Measurements from ENCODE around the gene DTNBP1.

DTNBP1 gene

DNA sequence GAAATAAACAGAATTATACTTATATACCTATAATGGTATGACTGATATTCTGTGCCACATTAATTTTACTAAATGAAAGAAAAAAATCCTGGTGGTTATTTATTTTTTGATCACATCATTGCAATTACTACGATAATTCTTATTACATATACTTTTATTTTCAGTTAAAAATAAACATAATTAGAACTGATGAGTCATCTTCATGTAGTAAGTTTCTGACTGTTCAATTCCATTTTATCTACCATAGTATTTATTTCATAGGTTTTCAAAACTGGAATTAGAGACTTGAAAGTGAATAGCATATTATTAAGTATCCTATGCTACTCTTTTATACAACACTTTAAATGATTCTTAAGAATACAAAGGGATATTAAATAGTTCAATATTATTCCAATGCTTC, 80.3 kb downstream of the DTNBP1 start:
- no peaks in the 10 kb centered on the region; a peak in 1 of 3 replicates for H3K36me3 ChIP-seq (ENCODE audit: control insufficient read depth in 2 of 2, insufficient read depth in 1 of 2, low read length in 2 of 2)
- POLR2A ChIA-PET, result no interaction called here
- CTCF ChIA-PET, result interaction anchor here (1.1 kb wide), 1 partner anchor 41 kb away, joined by 5 read pairs; no protein-coding TSS in a partner anchor

DNA sequence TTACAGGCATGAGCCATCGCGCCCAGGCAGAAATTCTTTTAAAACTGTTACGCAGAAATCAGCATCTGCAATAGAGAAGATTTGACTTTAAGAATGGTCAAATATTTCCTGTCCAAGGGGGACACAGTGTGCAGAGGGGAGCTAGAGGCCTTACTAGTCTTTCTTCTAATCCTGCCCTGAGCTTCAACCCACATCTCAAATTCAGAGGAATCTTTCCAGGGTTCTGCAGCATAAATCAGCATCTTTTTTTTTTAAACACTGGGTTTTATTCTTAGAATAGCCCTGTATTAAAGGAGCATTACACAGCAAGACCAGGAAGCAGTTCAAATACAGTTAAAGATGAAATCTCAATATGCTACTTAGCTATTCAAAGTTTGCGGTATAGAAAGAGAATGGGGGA, 81.1 kb downstream of the DTNBP1 start:
- no peak for TF ChIP-seq GLIS1 (tag by site-specific recombination; IDR thresholded peaks at IDR 0.05)
- no peak for TF ChIP-seq ZNF211 (tag by site-specific recombination; IDR thresholded peaks at IDR 0.05; ENCODE audit: low read depth)
- no peak for TF ChIP-seq CTCF (tag by site-specific recombination; IDR thresholded peaks at IDR 0.05)
- CTCF ChIA-PET, result interaction anchor here (0.6 kb wide), 1 partner anchor 37 kb away, joined by 3 read pairs; no protein-coding TSS in a partner anchor
- H3K36me3 ChIP-seq (ENCODE audit: control insufficient read depth in 2 of 2, insufficient read depth in 1 of 2, low read length in 2 of 2), result no peaks in the 10 kb centered on the region; a peak in 1 of 3 replicates

More for the DNA sequence above, 80.3 kb downstream of the DTNBP1 start:
- H3K4me3 ChIP-seq (ENCODE audit: low read depth, low read length), result no peak overlapping the region
- peaks cover 2% of the 10 kb centered on the region; the same call in 1 of the 2 replicates for H3K4me1 ChIP-seq (ENCODE audit: control insufficient read depth, insufficient read depth, low read length)
- TF ChIP-seq ZNF654 (tag by site-specific recombination; IDR thresholded peaks at IDR 0.05; ENCODE audit: low read depth) (no peak), ZNF623 (tag by site-specific recombination; IDR thresholded peaks at IDR 0.05) (no peak), ZNF837 (tag by site-specific recombination; IDR thresholded peaks at IDR 0.05) (no peak), KLF10 (tag by site-specific recombination; IDR thresholded peaks at IDR 0.05) (no peak), TRIM28 (IDR thresholded peaks at IDR 0.05; ENCODE audit: borderline replicate concordance, low read length) (no peak)
- no peak overlapping the region for H3K27ac ChIP-seq (ENCODE audit: extremely low read depth, low read depth, low read length)
- no peaks in the 10 kb centered on the region for H3K9me3 ChIP-seq (ENCODE audit: control insufficient read depth, insufficient read depth, low read depth, low read length)

DNA sequence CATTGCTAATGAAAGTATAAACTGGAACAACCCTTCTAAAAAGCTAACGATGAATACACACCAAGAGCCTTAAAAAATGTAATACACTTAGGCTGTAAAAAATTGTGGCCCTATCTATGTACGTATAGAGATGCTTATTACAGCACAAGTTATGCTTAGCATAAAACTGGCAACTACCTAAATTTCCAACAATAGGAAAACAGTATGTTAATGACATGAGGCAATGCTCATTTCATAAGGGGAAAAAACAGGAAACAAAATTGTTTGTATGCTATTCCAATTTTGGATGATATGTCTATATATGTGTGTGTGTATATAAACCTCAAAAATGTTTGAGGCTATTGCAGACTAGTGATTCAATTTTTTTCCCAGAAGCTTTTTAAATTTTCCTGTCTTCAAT, 82.5 kb downstream of the DTNBP1 start:
- POLR2A ChIA-PET, result no interaction called here
- Histone ChIP-seq H3K27ac (ENCODE audit: extremely low read depth, low read depth, low read length) (no peak overlapping the region), H3K36me3 (ENCODE audit: control insufficient read depth in 2 of 2, insufficient read depth in 1 of 2, low read length in 2 of 2) (no peaks in the 10 kb centered on the region; a peak in 1 of 3 replicates), H3K4me1 (ENCODE audit: control insufficient read depth, insufficient read depth, low read length) (peaks cover 2% of the 10 kb centered on the region; the same call in 1 of the 2 replicates), H3K4me3 (ENCODE audit: low read depth, low read length) (no peak overlapping the region), H3K9me3 (ENCODE audit: control insufficient read depth, insufficient read depth, low read depth, low read length) (no peaks in the 10 kb centered on the region)
- TF ChIP-seq ZNF654 (tag by site-specific recombination; IDR thresholded peaks at IDR 0.05; ENCODE audit: low read depth) (no peak), ZNF747 (tag by site-specific recombination; IDR thresholded peaks at IDR 0.05) (no peak), REPIN1 (tag by site-specific recombination; IDR thresholded peaks at IDR 0.05; ENCODE audit: low read depth) (no peak)
- CTCF ChIA-PET, result interaction anchor here (0.6 to 0.8 kb wide), 3 partner anchors 13 to 1181 kb away, joined by 3 to 4 read pairs (median 3); no protein-coding TSS in a partner anchor

More for the DNA sequence above, 81.1 kb downstream of the DTNBP1 start:
- Histone ChIP-seq H3K4me1 (ENCODE audit: control insufficient read depth, insufficient read depth, low read length) (peaks cover 2% of the 10 kb centered on the region; the same call in 1 of the 2 replicates), H3K27ac (ENCODE audit: extremely low read depth, low read depth, low read length) (no peak overlapping the region), H3K4me3 (ENCODE audit: low read depth, low read length) (no peak overlapping the region), H3K9me3 (ENCODE audit: control insufficient read depth, insufficient read depth, low read depth, low read length) (no peaks in the 10 kb centered on the region)
- POLR2A ChIA-PET, result no interaction called here

DNA sequence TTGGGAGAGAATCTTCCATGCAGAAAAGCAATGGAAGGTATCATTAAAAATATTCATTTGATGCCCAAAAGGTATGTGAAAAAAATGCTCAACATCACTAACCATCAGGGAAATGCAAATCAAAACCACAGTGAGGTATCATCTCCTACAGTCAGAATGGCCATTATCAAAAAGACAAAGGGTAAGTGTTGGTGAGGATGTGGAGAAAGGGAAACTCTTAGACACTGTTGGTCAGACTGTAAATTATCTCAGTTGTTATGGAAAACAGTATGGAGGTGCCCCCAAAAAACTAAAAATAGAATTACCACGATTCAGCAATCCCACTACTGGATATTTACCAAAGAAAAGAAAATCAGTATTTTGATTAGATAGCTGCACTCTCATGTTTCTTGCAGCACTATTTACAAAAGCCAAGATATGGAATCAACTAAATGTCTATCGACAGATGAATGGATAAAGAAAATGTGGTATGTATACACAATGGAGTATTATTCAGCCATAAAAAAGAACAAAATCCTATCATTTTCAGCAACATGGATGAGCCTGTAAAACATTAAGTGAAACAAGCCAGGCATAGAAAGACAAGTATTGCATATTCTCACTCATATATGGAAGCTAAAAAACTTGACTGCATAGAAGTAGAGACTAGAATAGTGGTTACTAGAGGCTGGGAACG, 84.0 kb downstream of the DTNBP1 start:
- POLR2A ChIA-PET, result no interaction called here
- no peak overlapping the region for H3K4me3 ChIP-seq (ENCODE audit: low read depth, low read length)

DNA sequence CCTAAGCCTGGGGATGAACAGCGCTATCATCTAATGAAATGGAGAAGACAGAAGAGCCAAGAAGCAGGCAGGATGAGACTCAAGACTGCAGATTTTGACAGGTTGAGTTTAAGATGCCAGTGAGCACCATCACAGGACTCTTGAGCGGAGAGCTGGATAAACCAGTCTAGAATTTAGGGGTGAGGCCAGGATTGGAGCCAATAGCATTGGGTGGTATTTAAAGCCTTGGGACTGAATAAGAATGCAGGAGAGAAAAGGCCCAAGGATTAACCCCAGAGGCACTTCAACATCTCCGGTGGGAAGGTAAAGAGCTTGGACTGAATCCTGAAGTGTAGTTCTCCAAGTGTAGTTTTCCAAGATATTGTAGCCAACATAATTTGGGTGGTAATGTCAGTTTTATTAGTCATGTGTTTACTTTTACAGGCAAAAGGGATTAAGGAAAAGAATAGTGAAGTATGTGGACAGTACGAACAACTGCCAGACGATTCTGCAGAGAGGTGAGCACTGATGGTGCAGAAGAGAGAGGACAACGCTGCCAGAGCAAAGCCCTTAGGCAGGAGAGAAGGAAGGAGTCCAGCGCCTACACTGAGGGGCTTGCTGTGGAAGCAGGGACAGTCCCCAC, 85.2 kb downstream of the DTNBP1 start:
- H3K4me3 ChIP-seq (ENCODE audit: low read depth, low read length), result no peak overlapping the region
- no peak overlapping the region for H3K27ac ChIP-seq (ENCODE audit: extremely low read depth, low read depth, low read length)
- POLR2A ChIA-PET, result no interaction called here
- H3K4me1 ChIP-seq (ENCODE audit: control insufficient read depth, insufficient read depth, low read length), result peaks cover 2% of the 10 kb centered on the region; the same call in 1 of the 2 replicates
- CTCF ChIA-PET, result no interaction called here
- no peaks in the 10 kb centered on the region for H3K9me3 ChIP-seq (ENCODE audit: control insufficient read depth, insufficient read depth, low read depth, low read length)
- TF ChIP-seq, protein P1, sequence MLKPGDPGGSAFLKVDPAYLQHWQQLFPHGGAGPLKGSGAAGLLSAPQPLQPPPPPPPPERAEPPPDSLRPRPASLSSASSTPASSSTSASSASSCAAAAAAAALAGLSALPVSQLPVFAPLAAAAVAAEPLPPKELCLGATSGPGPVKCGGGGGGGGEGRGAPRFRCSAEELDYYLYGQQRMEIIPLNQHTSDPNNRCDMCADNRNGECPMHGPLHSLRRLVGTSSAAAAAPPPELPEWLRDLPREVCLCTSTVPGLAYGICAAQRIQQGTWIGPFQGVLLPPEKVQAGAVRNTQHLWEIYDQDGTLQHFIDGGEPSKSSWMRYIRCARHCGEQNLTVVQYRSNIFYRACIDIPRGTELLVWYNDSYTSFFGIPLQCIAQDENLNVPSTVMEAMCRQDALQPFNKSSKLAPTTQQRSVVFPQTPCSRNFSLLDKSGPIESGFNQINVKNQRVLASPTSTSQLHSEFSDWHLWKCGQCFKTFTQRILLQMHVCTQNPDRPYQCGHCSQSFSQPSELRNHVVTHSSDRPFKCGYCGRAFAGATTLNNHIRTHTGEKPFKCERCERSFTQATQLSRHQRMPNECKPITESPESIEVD (tag by site-specific recombination; IDR thresholded peaks at IDR 0.05), result 0 out of 2 replicates have a peak, but pooled peaks have one; percentile 16
- TF ChIP-seq, protein P2, sequence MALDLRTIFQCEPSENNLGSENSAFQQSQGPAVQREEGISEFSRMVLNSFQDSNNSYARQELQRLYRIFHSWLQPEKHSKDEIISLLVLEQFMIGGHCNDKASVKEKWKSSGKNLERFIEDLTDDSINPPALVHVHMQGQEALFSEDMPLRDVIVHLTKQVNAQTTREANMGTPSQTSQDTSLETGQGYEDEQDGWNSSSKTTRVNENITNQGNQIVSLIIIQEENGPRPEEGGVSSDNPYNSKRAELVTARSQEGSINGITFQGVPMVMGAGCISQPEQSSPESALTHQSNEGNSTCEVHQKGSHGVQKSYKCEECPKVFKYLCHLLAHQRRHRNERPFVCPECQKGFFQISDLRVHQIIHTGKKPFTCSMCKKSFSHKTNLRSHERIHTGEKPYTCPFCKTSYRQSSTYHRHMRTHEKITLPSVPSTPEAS (tag by site-specific recombination; IDR thresholded peaks at IDR 0.05), result no peak
- H3K36me3 ChIP-seq (ENCODE audit: control insufficient read depth in 2 of 2, insufficient read depth in 1 of 2, low read length in 2 of 2), result no peaks in the 10 kb centered on the region; a peak in 1 of 3 replicates

More for the DNA sequence above, 84.0 kb downstream of the DTNBP1 start:
- no peak for TF ChIP-seq MEIS1 (CRISPR knock-in tag; IDR thresholded peaks at IDR 0.05; ENCODE audit: borderline replicate concordance)
- peak; percentile 74; the same call in 1 of the 2 replicates for TF ChIP-seq ZNF146 (tag by site-specific recombination; IDR thresholded peaks at IDR 0.05)
- Histone ChIP-seq H3K9me3 (ENCODE audit: control insufficient read depth, insufficient read depth, low read depth, low read length) (no peaks in the 10 kb centered on the region), H3K4me1 (ENCODE audit: control insufficient read depth, insufficient read depth, low read length) (peaks cover 2% of the 10 kb centered on the region; the same call in 1 of the 2 replicates), H3K27ac (ENCODE audit: extremely low read depth, low read depth, low read length) (no peak overlapping the region), H3K36me3 (ENCODE audit: control insufficient read depth in 2 of 2, insufficient read depth in 1 of 2, low read length in 2 of 2) (no peaks in the 10 kb centered on the region; a peak in 1 of 3 replicates)
- CTCF ChIA-PET, result no interaction called here

All from HEK293 (cell line).